HG03460 (cell line): Measurements from ENCODE around the gene RALY.

ENCODE experiments used
- ATAC-seq: cut with Tn5 transposase; IDR thresholded peaks from one replicate; pipeline ENCODE4 v1.9.1; 2021; ENCODE audit not compliant: unreplicated experiment

Gene RALY

GRCh38 chr20:34045930-34046725, 52.4 kb downstream of the RALY start:
- ATAC-seq, result no peak

- no peak for ATAC-seq
Measured at GRCh38 chr20:34047010-34047687, 53.4 kb downstream of the RALY start.

- ATAC-seq, result no peak
Measured at GRCh38 chr20:34047917-34048316, 54.2 kb downstream of the RALY start.

GRCh38 chr20:34049389-34049788, 55.7 kb downstream of the RALY start:
- ATAC-seq, result no peak

GRCh38 chr20:34049897-34050695, 56.4 kb downstream of the RALY start:
- no peak for ATAC-seq

GRCh38 chr20:34052414-34052813, 58.7 kb downstream of the RALY start:
- ATAC-seq, result no peak

GRCh38 chr20:34055290-34055689, 61.6 kb downstream of the RALY start:
- ATAC-seq, result no peak

- no peak for ATAC-seq
Measured at GRCh38 chr20:34058831-34059230, 65.1 kb downstream of the RALY start.

- no peak for ATAC-seq
Measured at GRCh38 chr20:34060970-34061369, 67.3 kb downstream of the RALY start.

GRCh38 chr20:34061695-34062094, 68.0 kb downstream of the RALY start:
- ATAC-seq, result no peak

GRCh38 chr20:34062570-34063482, 69.1 kb downstream of the RALY start:
- ATAC-seq, result no peak

- no peak for ATAC-seq
Measured at GRCh38 chr20:34064286-34064685, 70.6 kb downstream of the RALY start.

GRCh38 chr20:34065260-34065659, 71.5 kb downstream of the RALY start:
- ATAC-seq, result no peak

GRCh38 chr20:34066476-34067090, 72.9 kb downstream of the RALY start:
- ATAC-seq, result no peak

GRCh38 chr20:34068001-34068400, 74.3 kb downstream of the RALY start:
- no peak for ATAC-seq

GRCh38 chr20:34069341-34070078, 75.8 kb downstream of the RALY start:
- ATAC-seq, result no peak

GRCh38 chr20:34070079-34070439, 76.3 kb downstream of the RALY start:
- ATAC-seq, result no peak

GRCh38 chr20:34070859-34071258, 77.1 kb downstream of the RALY start:
- no peak for ATAC-seq

GRCh38 chr20:34072076-34072475, 78.4 kb downstream of the RALY start:
- no peak for ATAC-seq

- no peak for ATAC-seq
Measured at GRCh38 chr20:34072778-34073177, 79.1 kb downstream of the RALY start.
